Measurements from ENCODE around the gene CCN5.

The CCN5 gene

GRCh38 chr20:44714102-44714700, 968 bp upstream of the CCN5 start:
- Histone ChIP-seq H3K9me3 (ENCODE audit: insufficient read depth, low read length) (no peaks in the 10 kb centered on the region), H3K9me2 (replicated peaks; ENCODE audit: insufficient read depth, low read length) (no peaks in the 10 kb centered on the region), H3K4me2 (ENCODE audit: low read depth, low read length, poor library complexity, severe bottlenecking) (no peak overlapping the region), H3K79me2 (ENCODE audit: insufficient read depth, low read length) (no peaks in the 10 kb centered on the region), H3F3A (ENCODE audit: insufficient read depth) (no peaks in the 10 kb centered on the region), H3K27me3 (ENCODE audit: low read length) (no peaks in the 10 kb centered on the region), H3K4me3 (ENCODE audit: insufficient read depth, low read length, poor library complexity, severe bottlenecking) (no peak overlapping the region), H3K36me3 (ENCODE audit: low read length) (no peaks in the 10 kb centered on the region), H2AFZ (ENCODE audit: low read depth, low read length, severe bottlenecking) (no peak overlapping the region), H3K9ac (ENCODE audit: low read length) (no peak overlapping the region), H3K27ac (ENCODE audit: low read depth, low read length) (no peak overlapping the region), H4K20me1 (ENCODE audit: low read depth, low read length) (no peaks in the 10 kb centered on the region)
- no peak for TF ChIP-seq EZH2phosphoT487 (conservative IDR thresholded peaks at IDR 0.05; ENCODE audit: low read length)
- TF ChIP-seq CTCF (IDR thresholded peaks at IDR 0.05; ENCODE audit: insufficient read depth, low read length, poor library complexity, severe bottlenecking) = no peak

GRCh38 chr20:44715499-44716308, 535 bp downstream of the CCN5 start:
- Histone ChIP-seq H3F3A (ENCODE audit: insufficient read depth) (no peaks in the 10 kb centered on the region), H3K9ac (ENCODE audit: low read length) (no peak overlapping the region), H3K9me2 (replicated peaks; ENCODE audit: insufficient read depth, low read length) (no peaks in the 10 kb centered on the region), H3K79me2 (ENCODE audit: insufficient read depth, low read length) (no peaks in the 10 kb centered on the region), H4K20me1 (ENCODE audit: low read depth, low read length) (no peaks in the 10 kb centered on the region), H3K36me3 (ENCODE audit: low read length) (no peaks in the 10 kb centered on the region), H3K27me3 (ENCODE audit: low read length) (no peaks in the 10 kb centered on the region), H2AFZ (ENCODE audit: low read depth, low read length, severe bottlenecking) (no peak overlapping the region), H3K4me2 (ENCODE audit: low read depth, low read length, poor library complexity, severe bottlenecking) (no peak overlapping the region), H3K4me3 (ENCODE audit: insufficient read depth, low read length, poor library complexity, severe bottlenecking) (no peak overlapping the region), H3K9me3 (ENCODE audit: insufficient read depth, low read length) (no peaks in the 10 kb centered on the region), H3K27ac (ENCODE audit: low read depth, low read length) (no peak overlapping the region)
- no peak for TF ChIP-seq CTCF (IDR thresholded peaks at IDR 0.05; ENCODE audit: insufficient read depth, low read length, poor library complexity, severe bottlenecking)
- no peak for TF ChIP-seq EZH2phosphoT487 (conservative IDR thresholded peaks at IDR 0.05; ENCODE audit: low read length)

GRCh38 chr20:44716309-44717106, 1.3 kb downstream of the CCN5 start:
- H3K36me3 ChIP-seq (ENCODE audit: low read length) = no peaks in the 10 kb centered on the region
- H3F3A ChIP-seq (ENCODE audit: insufficient read depth) = no peaks in the 10 kb centered on the region
- H3K9ac ChIP-seq (ENCODE audit: low read length) = no peak overlapping the region
- no peaks in the 10 kb centered on the region for H3K9me2 ChIP-seq (replicated peaks; ENCODE audit: insufficient read depth, low read length)
- H2AFZ ChIP-seq (ENCODE audit: low read depth, low read length, severe bottlenecking) = no peak overlapping the region
- H3K27me3 ChIP-seq (ENCODE audit: low read length) = no peaks in the 10 kb centered on the region
- no peaks in the 10 kb centered on the region for H3K79me2 ChIP-seq (ENCODE audit: insufficient read depth, low read length)
- H3K4me3 ChIP-seq (ENCODE audit: insufficient read depth, low read length, poor library complexity, severe bottlenecking) = no peak overlapping the region
- TF ChIP-seq EZH2phosphoT487 (conservative IDR thresholded peaks at IDR 0.05; ENCODE audit: low read length) (no peak), CTCF (IDR thresholded peaks at IDR 0.05; ENCODE audit: insufficient read depth, low read length, poor library complexity, severe bottlenecking) (no peak)
- no peak overlapping the region for H3K27ac ChIP-seq (ENCODE audit: low read depth, low read length)
- no peaks in the 10 kb centered on the region for H4K20me1 ChIP-seq (ENCODE audit: low read depth, low read length)
- H3K9me3 ChIP-seq (ENCODE audit: insufficient read depth, low read length) = no peaks in the 10 kb centered on the region
- no peak overlapping the region for H3K4me2 ChIP-seq (ENCODE audit: low read depth, low read length, poor library complexity, severe bottlenecking)
